KMS-11 (cell line): ENCODE measurements around the gene OR2B6.

Experiments used
- H2AFZ ChIP-seq: fragments of 200-600 bp; sonication (generic); 2 replicates; pipeline ENCODE4 v1.6.1; 2016; ENCODE audit warnings: antibody characterized with exemption, mixed run types, low read depth
- H3K27ac ChIP-seq: fragments of 200-600 bp; sonication (generic); 2 replicates; pipeline ENCODE4 v1.6.1; 2016; ENCODE audit warnings: mild to moderate bottlenecking, mixed run types
- H3K27me3 ChIP-seq: fragments of 200-600 bp; sonication (generic); 2 replicates; pipeline ENCODE4 v1.6.1; 2017; ENCODE audit warnings: mild to moderate bottlenecking, low read depth, mixed run types, moderate library complexity; ENCODE audit not compliant: insufficient read depth
- H3K36me3 ChIP-seq: fragments of 200-600 bp; sonication (generic); 2 replicates; pipeline ENCODE4 v1.6.1; 2017; ENCODE audit warnings: mild to moderate bottlenecking, mixed run types; ENCODE audit not compliant: insufficient read depth
- H3K4me1 ChIP-seq: fragments of 200-600 bp; sonication (generic); 2 replicates; pipeline ENCODE4 v1.6.1; 2016; ENCODE audit warnings: mild to moderate bottlenecking, low read depth, mixed run types; ENCODE audit not compliant: poor library complexity, severe bottlenecking
- H3K4me2 ChIP-seq: fragments of 200-600 bp; sonication (generic); 2 replicates; pipeline ENCODE4 v1.7.0; 2016; ENCODE audit warnings: mild to moderate bottlenecking, mixed run types
- H3K4me3 ChIP-seq: fragments of 200-600 bp; sonication (generic); IDR thresholded peaks from 2 replicates; pipeline ENCODE4 v1.6.1; 2017; ENCODE audit warnings: low read depth, low read length, mixed read lengths; ENCODE audit not compliant: insufficient read depth
- H3K79me2 ChIP-seq: fragments of 200-600 bp; sonication (generic); 2 replicates; pipeline ENCODE4 v1.6.1; 2016; ENCODE audit warnings: low read depth, mixed run types; ENCODE audit not compliant: insufficient read depth
- H3K9ac ChIP-seq: fragments of 200-600 bp; sonication (generic); 2 replicates; pipeline ENCODE4 v1.6.1; 2016; ENCODE audit warnings: mild to moderate bottlenecking, mixed run types
- H4K20me1 ChIP-seq: fragments of 200-600 bp; sonication (generic); 2 replicates; pipeline ENCODE4 v1.6.1; 2016; ENCODE audit warnings: mild to moderate bottlenecking, mixed run types; ENCODE audit not compliant: insufficient read depth
- CTCF ChIP-seq: fragments of 200-600 bp; sonication (generic); conservative IDR thresholded peaks from 2 replicates; pipeline ENCODE4 v1.6.1; 2017; ENCODE audit warnings: low read depth, mild to moderate bottlenecking, antibody characterized with exemption, low read length, moderate library complexity, mixed read lengths

Gene OR2B6

GRCh38 chr6:27966816-27967426, 9.9 kb downstream of the OR2B6 start:
- Histone ChIP-seq H3K27ac (no peak overlapping the region), H3K4me3 (no peak overlapping the region), H3K4me2 (no peak overlapping the region), H3K79me2 (no peaks in the 10 kb centered on the region), H3K27me3 (no peaks in the 10 kb centered on the region), H4K20me1 (no peaks in the 10 kb centered on the region), H3K36me3 (no peaks in the 10 kb centered on the region), H3K9ac (no peak overlapping the region), H3K4me1 (no peaks in the 10 kb centered on the region), H2AFZ (no peak overlapping the region)
- no peak for TF ChIP-seq CTCF

- no peaks in the 10 kb centered on the region for H3K79me2 ChIP-seq
- no peak overlapping the region for H3K27ac ChIP-seq
- no peaks in the 10 kb centered on the region for H3K36me3 ChIP-seq
- H3K4me2 ChIP-seq, result no peak overlapping the region
- H3K9ac ChIP-seq, result no peak overlapping the region
- no peak for TF ChIP-seq CTCF
- no peaks in the 10 kb centered on the region for H4K20me1 ChIP-seq
- H2AFZ ChIP-seq, result no peak overlapping the region
- no peak overlapping the region for H3K4me3 ChIP-seq
- no peaks in the 10 kb centered on the region for H3K4me1 ChIP-seq
- H3K27me3 ChIP-seq, result no peaks in the 10 kb centered on the region
Measured at GRCh38 chr6:27970444-27970843, 13.4 kb downstream of the OR2B6 start.

- no peaks in the 10 kb centered on the region for H3K27me3 ChIP-seq
- no peak overlapping the region for H3K27ac ChIP-seq
- H3K36me3 ChIP-seq, result no peaks in the 10 kb centered on the region
- H3K4me2 ChIP-seq, result no peak overlapping the region
- no peaks in the 10 kb centered on the region for H3K4me1 ChIP-seq
- no peak overlapping the region for H3K9ac ChIP-seq
- no peaks in the 10 kb centered on the region for H4K20me1 ChIP-seq
- H3K4me3 ChIP-seq, result no peak overlapping the region
- TF ChIP-seq CTCF, result no peak
- H2AFZ ChIP-seq, result no peak overlapping the region
- no peaks in the 10 kb centered on the region for H3K79me2 ChIP-seq
Measured at GRCh38 chr6:27972750-27973149, 15.7 kb downstream of the OR2B6 start.

GRCh38 chr6:27977387-27977786, 20.3 kb downstream of the OR2B6 start:
- no peaks in the 10 kb centered on the region for H3K36me3 ChIP-seq
- no peaks in the 10 kb centered on the region for H4K20me1 ChIP-seq
- H2AFZ ChIP-seq, result no peak overlapping the region
- H3K4me1 ChIP-seq, result no peaks in the 10 kb centered on the region
- H3K4me2 ChIP-seq, result no peak overlapping the region
- no peak for TF ChIP-seq CTCF
- no peak overlapping the region for H3K27ac ChIP-seq
- H3K4me3 ChIP-seq, result no peak overlapping the region
- no peaks in the 10 kb centered on the region for H3K79me2 ChIP-seq
- no peak overlapping the region for H3K9ac ChIP-seq
- H3K27me3 ChIP-seq, result no peaks in the 10 kb centered on the region
